Sigmoid colon (tissue), 7 donors: ENCODE measurements around the gene TUBAL3. TPM values are rescaled to one million over a fixed set of nuclear protein-coding genes. Genes with fewer than 3 reads are reported as not detected.

ENCODE experiments used
- DNase-seq: peaks from one replicate; pipeline ENCODE4 v3.0.0-alpha.2; 2019
- H3K27ac ChIP-seq, 4 donors: fragments of 200-600 bp; sonication (generic); one replicate each; pipeline ENCODE4 v1.5.1; 2016 to 2019; ENCODE audit warnings: mild to moderate bottlenecking in 1 of 4
- H3K27me3 ChIP-seq, 3 donors: fragments of 200-600 bp; sonication (generic); one replicate each; pipeline ENCODE4 v1.5.1; 2019; ENCODE audit warnings: mild to moderate bottlenecking in 1 of 3
- H3K36me3 ChIP-seq, 4 donors: fragments of 200-600 bp; sonication (generic); one replicate each; pipeline ENCODE4 v1.5.1; 2016 to 2019
- H3K4me1 ChIP-seq, 4 donors: fragments of 200-600 bp; sonication (generic); one replicate each; pipeline ENCODE4 v1.5.1; 2017 to 2019
- H3K4me3 ChIP-seq, 4 donors: fragments of 200-600 bp; sonication (generic); one replicate each; pipeline ENCODE4 v1.5.1; 2017 to 2019; ENCODE audit warnings: mild to moderate bottlenecking in 2 of 4, moderate library complexity in 1 of 4
- H3K9me3 ChIP-seq, 4 donors: fragments of 200-600 bp in 3 of 4; sonication (generic) in 3 of 4; one replicate each; pipeline versions ENCODE4 v1.5.1 to v1.6.1; 2013 to 2019
- EP300 ChIP-seq, 4 donors: sonication (generic); formaldehyde crosslinking; IDR thresholded peaks; one replicate each; pipeline ENCODE4 v1.6.1; 2017; ENCODE audit warnings: antibody characterized with exemption in 4 of 4
- POLR2A ChIP-seq, 2 donors: fragments of 450-650 bp; IDR thresholded peaks; one replicate each; pipeline ENCODE4 v1.6.1; 2016; ENCODE audit warnings: antibody characterized with exemption in 2 of 2, mild to moderate bottlenecking in 2 of 2, moderate library complexity in 2 of 2
- POLR2AphosphoS5 ChIP-seq, 4 donors: sonication (generic); formaldehyde crosslinking; IDR thresholded peaks; one replicate each; pipeline ENCODE4 v1.6.1; 2017; ENCODE audit warnings: antibody characterized with exemption in 4 of 4
- WGBS, 2 donors: extraction: QIAGEN DNeasy Blood & Tissue Kit; methylation state at CpG; one replicate each; pipeline ENCODE4 v1.1.7; 2013; 5-methylcytosine and 5-hydroxymethylcytosine counted together
- intact Hi-C: fragments of 100-400 bp; cut with DNase I; formaldehyde crosslinking; loops from one replicate; pipeline ENCODE4 v1.15.1; 2023
- polyA plus RNA-seq, 3 donors: library from polyadenylated mRNA; stranded (reverse); fragments of 200-250 nt; gene quantifications; one replicate each; pipeline ENCODE4 v1.2.3, GENCODE V29; 2013
- total RNA-seq, 4 donors: library from RNA; depleted of rRNA; stranded (reverse); fragments of >200 nt; gene quantifications; one replicate each; pipeline ENCODE4 v1.1.0, GENCODE V29; 2016
- TF ChIP-seq, protein P1 (sequence below), 4 experiments: fragments of 450-650 bp in 3 of 4; fragments of 200-600 bp in 1 of 4; IDR thresholded peaks; one replicate each; pipeline ENCODE4 v1.5.1; 2016 to 2019; ENCODE audit warnings: antibody characterized with exemption in 4 of 4, mild to moderate bottlenecking in 3 of 4, moderate library complexity in 2 of 4
- donor health status: healthy with polysubstance abuse.
- donor health status: Bipolar disorder and iron deficiency.
- donor health status: healthy.

TUBAL3 gene
- total and polyA plus RNA-seq, 7 donors, result 15.3 to 52.2 (median 40.8) TPM; not detected in 4

DNA sequence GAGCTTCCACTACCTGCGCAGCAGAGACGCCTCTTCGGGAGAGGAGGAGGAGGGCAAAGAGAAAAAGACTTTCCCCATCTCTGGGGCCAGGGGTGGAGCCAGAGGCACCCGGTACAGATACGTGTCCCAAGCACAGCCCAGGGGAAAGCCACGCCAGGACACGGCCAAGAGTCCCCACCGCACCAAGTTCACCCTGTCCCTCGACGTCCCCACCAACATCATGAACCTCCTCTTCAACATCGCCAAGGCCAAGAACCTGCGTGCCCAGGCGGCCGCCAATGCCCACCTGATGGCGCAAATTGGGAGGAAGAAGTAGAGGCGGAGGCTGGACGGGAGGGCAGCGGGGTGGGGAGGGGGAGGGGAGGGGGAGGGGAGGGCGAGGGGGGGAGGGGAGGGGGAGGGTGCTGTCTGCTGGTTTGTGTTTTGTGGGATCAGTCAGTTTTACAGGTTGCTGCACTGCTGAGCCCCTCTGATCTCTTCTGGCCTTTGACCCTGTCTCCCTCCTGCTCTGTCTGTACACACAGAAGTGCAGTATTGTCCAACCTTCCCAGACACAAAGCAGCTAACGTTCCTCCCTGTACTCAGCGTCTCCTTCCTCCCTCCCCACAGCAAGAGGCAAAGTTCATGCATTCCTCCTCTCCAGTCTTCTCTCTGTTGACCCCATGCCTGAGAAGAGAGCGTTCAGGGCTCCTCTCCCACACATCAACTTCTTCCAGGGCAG, 30.6 kb downstream of the TUBAL3 start:
- H3K36me3 ChIP-seq, result no peaks in the 10 kb centered on the region
- DNase-seq, result no peak
- H3K4me1 ChIP-seq, result no peaks in the 10 kb centered on the region
- H3K9me3 ChIP-seq, result no peaks in the 10 kb centered on the region
- intact Hi-C loops, result no loop called here
- H3K27ac ChIP-seq, result no peak overlapping the region
- no peak overlapping the region for H3K4me3 ChIP-seq
- TF ChIP-seq EP300 (IDR thresholded peaks at IDR 0.05), result no peak
- H3K27me3 ChIP-seq, result no peaks in the 10 kb centered on the region
- 82 to 86% methylated on average over 18 to 20 of the region's 22 CpGs for WGBS, 2 donors

DNA sequence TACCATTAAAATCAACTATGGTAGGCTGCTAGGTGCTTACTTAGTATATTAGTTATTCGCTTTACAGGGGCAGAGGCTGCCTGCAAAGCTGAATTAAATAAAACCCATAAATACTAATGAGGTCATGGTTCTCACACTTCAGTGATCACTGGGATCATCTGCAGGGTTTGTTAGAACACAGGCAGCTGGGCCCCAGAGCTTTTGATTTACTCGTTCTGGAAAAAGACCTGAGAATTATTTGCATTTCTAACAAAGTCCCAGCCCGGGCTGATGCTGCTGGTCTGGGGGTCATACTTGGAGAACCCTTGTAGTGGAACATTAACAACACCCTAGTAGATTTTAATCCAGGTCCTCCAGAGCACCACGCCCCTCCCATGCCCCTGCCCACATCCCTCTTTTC, 31.3 kb downstream of the TUBAL3 start:
- Histone ChIP-seq H3K4me3 (no peak overlapping the region), H3K4me1 (no peaks in the 10 kb centered on the region), H3K27me3 (no peaks in the 10 kb centered on the region), H3K9me3 (no peaks in the 10 kb centered on the region), H3K27ac (no peak overlapping the region), H3K36me3 (no peaks in the 10 kb centered on the region)
- no peak for DNase-seq
- intact Hi-C loops, result no loop called here
- 75 to 82% methylated on average over 4 of the region's 4 CpGs for WGBS, 2 donors
- TF ChIP-seq, protein P1, sequence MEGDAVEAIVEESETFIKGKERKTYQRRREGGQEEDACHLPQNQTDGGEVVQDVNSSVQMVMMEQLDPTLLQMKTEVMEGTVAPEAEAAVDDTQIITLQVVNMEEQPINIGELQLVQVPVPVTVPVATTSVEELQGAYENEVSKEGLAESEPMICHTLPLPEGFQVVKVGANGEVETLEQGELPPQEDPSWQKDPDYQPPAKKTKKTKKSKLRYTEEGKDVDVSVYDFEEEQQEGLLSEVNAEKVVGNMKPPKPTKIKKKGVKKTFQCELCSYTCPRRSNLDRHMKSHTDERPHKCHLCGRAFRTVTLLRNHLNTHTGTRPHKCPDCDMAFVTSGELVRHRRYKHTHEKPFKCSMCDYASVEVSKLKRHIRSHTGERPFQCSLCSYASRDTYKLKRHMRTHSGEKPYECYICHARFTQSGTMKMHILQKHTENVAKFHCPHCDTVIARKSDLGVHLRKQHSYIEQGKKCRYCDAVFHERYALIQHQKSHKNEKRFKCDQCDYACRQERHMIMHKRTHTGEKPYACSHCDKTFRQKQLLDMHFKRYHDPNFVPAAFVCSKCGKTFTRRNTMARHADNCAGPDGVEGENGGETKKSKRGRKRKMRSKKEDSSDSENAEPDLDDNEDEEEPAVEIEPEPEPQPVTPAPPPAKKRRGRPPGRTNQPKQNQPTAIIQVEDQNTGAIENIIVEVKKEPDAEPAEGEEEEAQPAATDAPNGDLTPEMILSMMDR (IDR thresholded peaks at IDR 0.05), result no peak
- TF ChIP-seq EP300 (IDR thresholded peaks at IDR 0.05) (no peak), POLR2AphosphoS5 (IDR thresholded peaks at IDR 0.05) (no peak), POLR2A (IDR thresholded peaks at IDR 0.05) (no peak)

DNA sequence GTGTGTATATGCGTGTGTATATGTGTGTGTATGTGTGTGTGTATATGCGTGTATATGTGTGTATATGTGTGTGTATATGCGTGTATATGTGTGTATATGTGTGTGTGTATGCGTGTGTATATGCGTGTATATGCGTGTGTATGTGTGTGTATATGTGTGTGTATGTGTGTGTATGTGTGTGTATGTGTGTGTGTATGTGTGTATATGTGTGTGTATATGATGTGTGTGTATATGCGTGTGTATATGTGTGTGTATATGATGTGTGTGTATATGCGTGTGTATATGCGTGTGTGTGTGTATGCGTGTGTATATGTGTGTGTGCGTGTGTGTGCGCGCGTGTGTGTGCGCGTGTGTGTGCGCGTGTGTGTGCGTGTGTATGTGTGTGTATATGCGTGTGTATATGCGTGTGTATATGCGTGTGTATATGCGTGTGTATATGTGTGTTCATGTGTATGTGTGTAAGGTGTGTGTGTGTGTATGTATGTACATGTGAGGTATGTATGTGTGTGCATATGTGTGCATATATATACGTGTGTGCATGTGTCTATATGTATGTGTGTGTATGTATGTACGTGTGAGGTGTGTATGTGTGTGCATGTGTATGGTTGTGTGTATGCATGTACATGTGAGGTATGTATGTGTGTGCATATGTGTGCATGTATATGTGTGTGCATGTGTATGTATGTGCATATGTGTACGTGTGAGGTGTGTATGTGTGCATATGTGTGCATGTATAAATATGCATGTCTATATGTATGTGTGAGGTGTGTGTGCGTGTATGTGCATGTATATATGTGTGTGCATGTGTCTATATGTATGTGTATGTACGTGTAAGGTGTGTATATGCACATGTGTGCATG, 33.9 kb downstream of the TUBAL3 start:
- DNase-seq, result no peak
- no peaks in the 10 kb centered on the region for H3K9me3 ChIP-seq
- WGBS, 2 donors, result 77 to 91% methylated on average over 28 of the region's 28 CpGs
- no peak overlapping the region for H3K4me3 ChIP-seq
- H3K27me3 ChIP-seq, result no peaks in the 10 kb centered on the region
- no peaks in the 10 kb centered on the region for H3K4me1 ChIP-seq
- no peaks in the 10 kb centered on the region for H3K36me3 ChIP-seq
- intact Hi-C loops, result no loop called here
- no peak overlapping the region for H3K27ac ChIP-seq
- TF ChIP-seq EP300 (IDR thresholded peaks at IDR 0.05) (no peak), POLR2A (IDR thresholded peaks at IDR 0.05) (no peak), POLR2AphosphoS5 (IDR thresholded peaks at IDR 0.05) (no peak)
- TF ChIP-seq, protein P1 (IDR thresholded peaks at IDR 0.05), result no peak

DNA sequence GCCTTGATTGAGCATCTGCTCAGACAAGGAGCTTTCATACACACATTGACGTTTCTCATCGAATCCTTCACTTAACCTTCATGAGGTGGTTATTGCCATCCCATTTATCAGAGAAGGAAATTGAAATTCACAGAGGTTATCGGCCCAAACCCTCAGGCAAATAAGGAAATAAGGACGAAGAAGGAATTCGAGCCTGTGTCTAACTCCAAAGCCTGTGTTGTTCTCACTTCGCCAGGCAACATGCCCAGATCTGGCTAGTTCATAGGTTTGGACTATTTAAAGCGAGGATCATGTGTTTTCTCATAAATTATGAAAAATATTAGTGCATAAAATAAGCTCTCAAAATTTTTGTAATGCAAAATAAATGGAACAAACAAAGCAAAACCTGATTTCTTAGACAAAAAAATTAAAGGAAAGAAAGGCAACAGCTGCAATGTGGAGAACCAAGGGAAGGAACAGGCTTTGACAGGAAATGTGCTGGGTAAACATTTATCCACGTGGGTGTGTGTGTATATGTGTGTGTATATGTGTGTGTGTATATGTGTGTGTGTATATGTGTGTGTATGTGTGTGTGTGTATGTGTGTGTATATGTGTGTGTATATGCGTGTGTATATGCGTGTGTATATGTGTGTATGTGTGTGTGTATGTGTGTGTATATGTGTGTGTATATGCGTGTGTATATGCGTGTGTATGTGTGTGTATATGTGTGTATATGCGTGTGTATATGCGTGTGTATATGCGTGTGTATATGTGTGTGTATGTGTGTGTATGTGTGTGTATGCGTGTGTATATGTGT, 35.1 kb downstream of the TUBAL3 start:
- intact Hi-C loops, result no loop called here
- Histone ChIP-seq H3K4me1 (no peaks in the 10 kb centered on the region), H3K9me3 (no peaks in the 10 kb centered on the region), H3K27ac (no peak overlapping the region), H3K4me3 (no peak overlapping the region), H3K27me3 (peaks cover 0 to 2% (median 0%) of the 10 kb centered on the region in 3 donors), H3K36me3 (no peaks in the 10 kb centered on the region)
- WGBS, 2 donors, result 62 to 70% methylated on average over 16 of the region's 16 CpGs
- DNase-seq, result no peak
- TF ChIP-seq EP300 (IDR thresholded peaks at IDR 0.05) (no peak), POLR2AphosphoS5 (IDR thresholded peaks at IDR 0.05) (no peak), POLR2A (IDR thresholded peaks at IDR 0.05) (no peak)
- TF ChIP-seq, protein P1 (IDR thresholded peaks at IDR 0.05), result no peak

DNA sequence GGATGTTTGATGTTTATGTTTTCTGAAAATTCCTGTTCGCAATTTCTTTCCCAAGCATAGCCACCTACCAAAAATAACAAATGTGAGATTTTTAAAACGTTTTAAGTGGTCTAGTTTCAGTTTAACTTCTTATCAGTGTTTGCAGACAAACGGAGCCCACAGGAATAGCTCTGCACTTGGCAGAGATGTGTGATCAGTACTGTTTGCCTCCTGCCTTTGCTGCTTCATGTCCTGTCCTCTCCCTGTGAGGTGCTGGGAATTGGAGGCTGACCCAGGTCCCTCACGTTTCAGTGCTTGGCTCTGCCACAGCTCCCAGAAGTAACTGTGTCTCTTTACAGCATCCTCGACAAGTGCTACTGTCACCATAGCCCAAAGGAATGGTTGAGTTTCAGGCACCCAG, 38.7 kb downstream of the TUBAL3 start:
- H3K27ac ChIP-seq, result no peak overlapping the region
- H3K36me3 ChIP-seq, result no peaks in the 10 kb centered on the region
- H3K27me3 ChIP-seq, result peaks cover 0 to 25% (median 10%) of the 10 kb centered on the region in 3 donors
- 24 to 27% methylated on average over 5 of the region's 5 CpGs for whole genome bisulfite sequencing, 2 donors
- DNase-seq, result no peak
- no peaks in the 10 kb centered on the region for H3K9me3 ChIP-seq
- no peak overlapping the region for H3K4me3 ChIP-seq
- TF ChIP-seq, protein P1 (IDR thresholded peaks at IDR 0.05), result no peak
- no peak for TF ChIP-seq POLR2AphosphoS5 (IDR thresholded peaks at IDR 0.05)
- intact Hi-C loops, result no loop called here
- H3K4me1 ChIP-seq, result no peaks in the 10 kb centered on the region
